Measurements from ENCODE around the gene CYP1A2.
A peak's percentile ranks its signal among the peaks of the same experiment; 100 is the strongest.
"Not testable (repeated sequence)": the region's sequence is repeated elsewhere in the genome, so short reads cannot be mapped to it uniquely, and the experiment has no call there.

The CYP1A2 gene

GRCh38 chr15:74748322-74748946 lies at the start of gene CYP1A2:
TSS of gene CYP1A2 (plus strand) at chr15:74748845. CDS start at chr15:74749739, 894 bp downstream.
- no peak for DNase-seq

- DNase-seq = no peak
Measured at GRCh38 chr15:74709011-74709410, 39.6 kb upstream of the CYP1A2 start.

- DNase-seq = no peak
Measured at GRCh38 chr15:74709892-74710291, 38.8 kb upstream of the CYP1A2 start.

- DNase-seq = no peak
Measured at GRCh38 chr15:74710319-74711094, 38.1 kb upstream of the CYP1A2 start.

- DNase-seq = no peak
Measured at GRCh38 chr15:74712311-74712710, 36.3 kb upstream of the CYP1A2 start.

- DNase-seq = peak; percentile 22
Measured at GRCh38 chr15:74716651-74717050, 32.0 kb upstream of the CYP1A2 start.

- no peak for DNase-seq
Measured at GRCh38 chr15:74722591-74722990, 26.1 kb upstream of the CYP1A2 start.

- DNase-seq = no peak
Measured at GRCh38 chr15:74723187-74723586, 25.5 kb upstream of the CYP1A2 start.

- peak; percentile 87 for DNase-seq
Measured at GRCh38 chr15:74723754-74724334, 24.8 kb upstream of the CYP1A2 start.

GRCh38 chr15:74724570-74725224 lies 23.9 kb upstream of the CYP1A2 start:
- DNase-seq = no peak

GRCh38 chr15:74725225-74725774 lies 23.3 kb upstream of the CYP1A2 start, which contains the start of gene CYP1A1:
TSS of gene CYP1A1 (minus strand) at chr15:74725528. CDS start at chr15:74723097, 2,431 bp downstream.
- DNase-seq = peak; percentile 49

- peak; percentile 71 for DNase-seq
Measured at GRCh38 chr15:74725845-74726773, 22.5 kb upstream of the CYP1A2 start.

GRCh38 chr15:74726774-74727164 lies 21.9 kb upstream of the CYP1A2 start:
- no peak for DNase-seq

- peak; percentile 27 for DNase-seq
Measured at GRCh38 chr15:74727727-74728126, 20.9 kb upstream of the CYP1A2 start.

- not testable (repeated sequence) for DNase-seq
Measured at GRCh38 chr15:74728699-74729098, 19.9 kb upstream of the CYP1A2 start.

- not testable (repeated sequence) for DNase-seq
Measured at GRCh38 chr15:74729372-74729771, 19.3 kb upstream of the CYP1A2 start.

GRCh38 chr15:74730619-74731316 lies 17.9 kb upstream of the CYP1A2 start:
- no peak for DNase-seq

GRCh38 chr15:74732846-74733245 lies 15.8 kb upstream of the CYP1A2 start:
- DNase-seq = no peak

GRCh38 chr15:74733269-74733668 lies 15.4 kb upstream of the CYP1A2 start:
- DNase-seq = no peak

GRCh38 chr15:74735305-74735704 lies 13.3 kb upstream of the CYP1A2 start:
- DNase-seq = no peak

- DNase-seq = peak; percentile 25
Measured at GRCh38 chr15:74738239-74738638, 10.4 kb upstream of the CYP1A2 start.

Data from hematopoietic multipotent progenitor cell treated with erythropoietin and hydrocortisone succinate and interleukin-3 and kit ligand, for 4 days (in vitro differentiated cells).